Subcutaneous abdominal adipose tissue (tissue), 5 donors: ENCODE results near the gene SNRPB2.

ENCODE experiments used
- H3K27ac ChIP-seq: one replicate; pipeline ENCODE4 v1.7.0; 2013; ENCODE audit warnings: low read depth, mild to moderate bottlenecking, inconsistent platforms, low read length, moderate library complexity
- H3K27me3 ChIP-seq, 5 donors: one replicate each; pipeline ENCODE4 v1.7.0; 2013; ENCODE audit warnings: low read length in 5 of 5, inconsistent platforms in 1 of 5; ENCODE audit not compliant: control insufficient read depth in 5 of 5, insufficient read depth in 4 of 5
- H3K36me3 ChIP-seq, 5 donors: one replicate each; pipeline ENCODE4 v1.7.0; 2013; ENCODE audit warnings: low read length in 5 of 5; ENCODE audit not compliant: control insufficient read depth in 5 of 5, insufficient read depth in 5 of 5
- H3K4me1 ChIP-seq, 5 donors: one replicate each; pipeline ENCODE4 v1.7.0; 2013; ENCODE audit warnings: low read length in 5 of 5, mild to moderate bottlenecking in 3 of 5, moderate library complexity in 1 of 5; ENCODE audit not compliant: control insufficient read depth in 5 of 5, insufficient read depth in 5 of 5
- H3K4me3 ChIP-seq, 5 donors: one replicate each; pipeline ENCODE4 v1.7.0; 2013; ENCODE audit warnings: low read length in 5 of 5, low read depth in 1 of 5
- H3K9ac ChIP-seq, 5 donors: one replicate each; pipeline ENCODE4 v1.7.0; 2013; ENCODE audit warnings: low read length in 5 of 5, mild to moderate bottlenecking in 4 of 5, moderate library complexity in 3 of 5
- H3K9me3 ChIP-seq, 5 donors: one replicate each; pipeline ENCODE4 v1.7.0; 2013; ENCODE audit warnings: low read length in 5 of 5; ENCODE audit not compliant: control insufficient read depth in 5 of 5
- donor health status: healthy.
- donor health status: healthy.
- donor health status: healthy.
- donor health status: healthy.
- donor health status: healthy.

SNRPB2 gene

GRCh38 chr20:16749573-16749972 lies 19.7 kb downstream of the SNRPB2 start:
- Histone ChIP-seq H3K4me3 (no peak overlapping the region), H3K4me1 (no peaks in the 10 kb centered on the region), H3K27ac (no peak overlapping the region), H3K9ac (no peak overlapping the region), H3K9me3 (no peaks in the 10 kb centered on the region), H3K36me3 (no peaks in the 10 kb centered on the region), H3K27me3 (peaks cover 0 to 3% (median 2%) of the 10 kb centered on the region in 5 donors)

- Histone ChIP-seq H3K9me3 (no peaks in the 10 kb centered on the region), H3K4me1 (no peaks in the 10 kb centered on the region), H3K9ac (no peak overlapping the region), H3K27me3 (peaks cover 0 to 3% (median 0%) of the 10 kb centered on the region in 5 donors), H3K27ac (no peak overlapping the region), H3K4me3 (no peak overlapping the region), H3K36me3 (no peaks in the 10 kb centered on the region)
These were observed 22.3 kb downstream of the SNRPB2 start for GRCh38 chr20:16752082-16752481.

GRCh38 chr20:16752901-16753300 lies 23.1 kb downstream of the SNRPB2 start:
- Histone ChIP-seq H3K36me3 (no peaks in the 10 kb centered on the region), H3K4me1 (no peaks in the 10 kb centered on the region), H3K9me3 (no peaks in the 10 kb centered on the region), H3K27ac (no peak overlapping the region), H3K9ac (no peak overlapping the region), H3K27me3 (peaks cover 0 to 3% (median 0%) of the 10 kb centered on the region in 5 donors), H3K4me3 (no peak overlapping the region)

- H3K9me3 ChIP-seq: no peaks in the 10 kb centered on the region
- H3K4me3 ChIP-seq: no peak overlapping the region
- H3K4me1 ChIP-seq: peaks cover 0 to 3% (median 0%) of the 10 kb centered on the region in 5 donors
- H3K9ac ChIP-seq: no peak overlapping the region
- no peaks in the 10 kb centered on the region for H3K36me3 ChIP-seq
- H3K27ac ChIP-seq: no peak overlapping the region
- H3K27me3 ChIP-seq: peaks cover 0 to 3% (median 0%) of the 10 kb centered on the region in 5 donors
These were observed 28.8 kb downstream of the SNRPB2 start for GRCh38 chr20:16758454-16759180.

- H3K4me1 ChIP-seq: peaks cover 0 to 3% (median 0%) of the 10 kb centered on the region in 5 donors
- H3K27me3 ChIP-seq: peaks cover 0 to 5% (median 1%) of the 10 kb centered on the region in 5 donors
- no peak overlapping the region for H3K4me3 ChIP-seq
- H3K9me3 ChIP-seq: no peaks in the 10 kb centered on the region
- no peak overlapping the region for H3K27ac ChIP-seq
- H3K36me3 ChIP-seq: no peaks in the 10 kb centered on the region
- H3K9ac ChIP-seq: no peak overlapping the region
These were observed 29.3 kb downstream of the SNRPB2 start for GRCh38 chr20:16759181-16759563.

GRCh38 chr20:16760431-16761304 lies 30.8 kb downstream of the SNRPB2 start:
- Histone ChIP-seq H3K27ac (no peak overlapping the region), H3K4me3 (no peak overlapping the region), H3K9ac (no peak overlapping the region)

GRCh38 chr20:16761305-16761829 lies 31.5 kb downstream of the SNRPB2 start:
- H3K27ac ChIP-seq: no peak overlapping the region
- H3K9ac ChIP-seq: no peak overlapping the region
- peaks cover 0 to 3% (median 0%) of the 10 kb centered on the region in 5 donors for H3K4me1 ChIP-seq
- no peak overlapping the region for H3K4me3 ChIP-seq
- H3K27me3 ChIP-seq: peaks cover 0 to 5% (median 3%) of the 10 kb centered on the region in 5 donors
- no peaks in the 10 kb centered on the region for H3K9me3 ChIP-seq
- H3K36me3 ChIP-seq: no peaks in the 10 kb centered on the region

More at GRCh38 chr20:16760431-16761304, 30.8 kb downstream of the SNRPB2 start:
- peaks cover 0 to 5% (median 3%) of the 10 kb centered on the region in 5 donors for H3K27me3 ChIP-seq
- no peaks in the 10 kb centered on the region for H3K9me3 ChIP-seq
- no peaks in the 10 kb centered on the region for H3K36me3 ChIP-seq
- peaks cover 0 to 3% (median 0%) of the 10 kb centered on the region in 5 donors for H3K4me1 ChIP-seq

GRCh38 chr20:16764560-16764959 lies 34.7 kb downstream of the SNRPB2 start:
- no peak overlapping the region for H3K27ac ChIP-seq

GRCh38 chr20:16771213-16771612 lies 41.4 kb downstream of the SNRPB2 start:
- Histone ChIP-seq H3K27me3 (peaks cover 0 to 5% (median 3%) of the 10 kb centered on the region in 5 donors), H3K4me1 (no peaks in the 10 kb centered on the region), H3K9me3 (peaks cover 0 to 5% (median 3%) of the 10 kb centered on the region in 5 donors), H3K4me3 (no peak overlapping the region), H3K36me3 (no peaks in the 10 kb centered on the region), H3K27ac (no peak overlapping the region), H3K9ac (no peak overlapping the region)

More at GRCh38 chr20:16764560-16764959, 34.7 kb downstream of the SNRPB2 start:
- Histone ChIP-seq H3K9ac (no peak overlapping the region), H3K27me3 (peaks cover 0 to 11% (median 5%) of the 10 kb centered on the region in 5 donors), H3K4me1 (peaks cover 0 to 3% (median 0%) of the 10 kb centered on the region in 5 donors), H3K4me3 (no peak overlapping the region), H3K36me3 (no peaks in the 10 kb centered on the region), H3K9me3 (no peaks in the 10 kb centered on the region)

GRCh38 chr20:16775961-16776360 lies 46.1 kb downstream of the SNRPB2 start:
- Histone ChIP-seq H3K9me3 (peaks cover 0 to 5% (median 3%) of the 10 kb centered on the region in 5 donors), H3K9ac (no peak overlapping the region), H3K27ac (no peak overlapping the region), H3K4me1 (no peaks in the 10 kb centered on the region), H3K27me3 (no peaks in the 10 kb centered on the region), H3K36me3 (no peaks in the 10 kb centered on the region), H3K4me3 (no peak overlapping the region)
